ENCODE measurements around the gene RASSF8. TPM values are rescaled to one million over a fixed set of nuclear protein-coding genes. Genes with fewer than 3 reads are reported as not detected.

RASSF8 gene
- total RNA-seq, 1 donor from 2014 or later, result 39.5 TPM

DNA sequence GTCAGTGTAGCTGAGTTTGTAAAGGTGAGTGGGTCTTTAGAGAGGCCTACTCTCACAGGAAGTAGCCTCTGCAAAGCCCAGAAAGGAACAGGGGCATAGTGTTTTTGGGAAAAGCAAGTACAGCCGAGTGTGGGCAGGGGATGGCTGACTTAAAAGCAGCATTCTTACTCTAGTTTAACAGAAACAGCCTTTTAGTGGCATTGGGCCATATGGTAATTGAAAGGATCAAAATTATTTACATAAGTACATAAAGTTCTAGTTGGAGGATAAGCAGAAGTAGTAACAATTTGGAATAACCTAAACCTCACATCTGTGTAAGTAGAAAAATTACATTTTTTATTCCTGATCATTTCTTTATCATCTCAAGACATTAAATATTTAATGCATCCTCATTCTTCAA, 49.1 kb downstream of the RASSF8 start:
- Histone ChIP-seq H3K27ac (ENCODE audit: low read depth, low read length) (no peak overlapping the region), H3K9ac (ENCODE audit: low read length) (no peak overlapping the region), H3K4me2 (ENCODE audit: low read length) (no peak overlapping the region), H3K36me3 (ENCODE audit: insufficient read depth, low read length) (no peaks in the 10 kb centered on the region), H3K27me3 (ENCODE audit: insufficient read depth, low read length) (no peaks in the 10 kb centered on the region), H3K4me3 (ENCODE audit: insufficient read depth, low read depth, low read length) (no peak overlapping the region), H2AFZ (ENCODE audit: low read depth, low read length) (no peak overlapping the region), H4K20me1 (ENCODE audit: insufficient read depth, low read length) (peaks cover 14% of the 10 kb centered on the region), H3K9me3 (ENCODE audit: insufficient read depth, low read depth, low read length) (no peaks in the 10 kb centered on the region), H3K4me1 (ENCODE audit: insufficient read depth, low read length) (peaks cover 11% of the 10 kb centered on the region), H3K79me2 (ENCODE audit: insufficient read depth, low read length) (peaks cover 97% of the 10 kb centered on the region)
- H3K27me3 Mint-ChIP-seq (ENCODE audit: low read depth, unreplicated experiment), result no peaks in the 10 kb centered on the region
- peaks cover 9% of the 10 kb centered on the region for H3K9me3 Mint-ChIP-seq (ENCODE audit: unreplicated experiment)
- DNase-seq (ENCODE audit: low read depth), result no peak
- H3K4me3 Mint-ChIP-seq (ENCODE audit: unreplicated experiment), result no peak overlapping the region
- H3K36me3 Mint-ChIP-seq (ENCODE audit: low read depth, unreplicated experiment), result peaks cover 11% of the 10 kb centered on the region
- no peak overlapping the region for H3K27ac Mint-ChIP-seq (ENCODE audit: unreplicated experiment)
- no peak for FAIRE-seq
- TF ChIP-seq, protein P1, sequence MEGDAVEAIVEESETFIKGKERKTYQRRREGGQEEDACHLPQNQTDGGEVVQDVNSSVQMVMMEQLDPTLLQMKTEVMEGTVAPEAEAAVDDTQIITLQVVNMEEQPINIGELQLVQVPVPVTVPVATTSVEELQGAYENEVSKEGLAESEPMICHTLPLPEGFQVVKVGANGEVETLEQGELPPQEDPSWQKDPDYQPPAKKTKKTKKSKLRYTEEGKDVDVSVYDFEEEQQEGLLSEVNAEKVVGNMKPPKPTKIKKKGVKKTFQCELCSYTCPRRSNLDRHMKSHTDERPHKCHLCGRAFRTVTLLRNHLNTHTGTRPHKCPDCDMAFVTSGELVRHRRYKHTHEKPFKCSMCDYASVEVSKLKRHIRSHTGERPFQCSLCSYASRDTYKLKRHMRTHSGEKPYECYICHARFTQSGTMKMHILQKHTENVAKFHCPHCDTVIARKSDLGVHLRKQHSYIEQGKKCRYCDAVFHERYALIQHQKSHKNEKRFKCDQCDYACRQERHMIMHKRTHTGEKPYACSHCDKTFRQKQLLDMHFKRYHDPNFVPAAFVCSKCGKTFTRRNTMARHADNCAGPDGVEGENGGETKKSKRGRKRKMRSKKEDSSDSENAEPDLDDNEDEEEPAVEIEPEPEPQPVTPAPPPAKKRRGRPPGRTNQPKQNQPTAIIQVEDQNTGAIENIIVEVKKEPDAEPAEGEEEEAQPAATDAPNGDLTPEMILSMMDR (IDR thresholded peaks at IDR 0.05; ENCODE audit: insufficient read depth, low read depth, low read length), result no peak
- no peak for TF ChIP-seq EZH2 (IDR thresholded peaks at IDR 0.05; ENCODE audit: insufficient read depth, low read length)
- H3K4me1 Mint-ChIP-seq (ENCODE audit: low read depth, unreplicated experiment), result peaks cover 11% of the 10 kb centered on the region

DNA sequence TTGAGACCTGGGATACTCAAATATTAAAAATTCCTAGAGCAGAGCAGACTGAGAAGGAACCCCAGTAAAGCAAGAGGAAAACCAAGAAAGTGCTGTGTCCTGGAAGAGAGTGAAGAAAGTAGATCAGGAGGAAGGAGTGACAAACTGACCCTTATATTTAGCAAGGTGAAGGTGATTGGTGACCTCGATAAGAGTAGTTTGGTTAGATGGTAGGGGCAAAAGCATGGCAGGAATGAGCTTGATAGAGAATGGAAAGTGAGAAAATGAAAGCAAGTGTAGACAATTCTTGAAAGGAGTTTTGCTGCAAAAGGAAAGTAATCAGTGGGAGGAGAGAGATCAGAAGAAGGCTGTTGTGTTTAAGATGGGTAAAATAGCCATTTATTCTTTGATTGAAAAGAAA, 51.1 kb downstream of the RASSF8 start:
- Histone ChIP-seq H4K20me1 (ENCODE audit: insufficient read depth, low read length) (peaks cover 25% of the 10 kb centered on the region), H3K9ac (ENCODE audit: low read length) (no peak overlapping the region), H3K9me3 (ENCODE audit: insufficient read depth, low read depth, low read length) (no peaks in the 10 kb centered on the region), H3K4me2 (ENCODE audit: low read length) (no peak overlapping the region), H2AFZ (ENCODE audit: low read depth, low read length) (no peak overlapping the region), H3K27me3 (ENCODE audit: insufficient read depth, low read length) (no peaks in the 10 kb centered on the region), H3K36me3 (ENCODE audit: insufficient read depth, low read length) (no peaks in the 10 kb centered on the region), H3K79me2 (ENCODE audit: insufficient read depth, low read length) (peaks cover 97% of the 10 kb centered on the region), H3K27ac (ENCODE audit: low read depth, low read length) (no peak overlapping the region), H3K4me3 (ENCODE audit: insufficient read depth, low read depth, low read length) (no peak overlapping the region), H3K4me1 (ENCODE audit: insufficient read depth, low read length) (peaks cover 14% of the 10 kb centered on the region)
- TF ChIP-seq EZH2 (IDR thresholded peaks at IDR 0.05; ENCODE audit: insufficient read depth, low read length), result no peak
- TF ChIP-seq, protein P1 (IDR thresholded peaks at IDR 0.05; ENCODE audit: insufficient read depth, low read depth, low read length), result no peak
- peaks cover 11% of the 10 kb centered on the region for H3K4me1 Mint-ChIP-seq (ENCODE audit: low read depth, unreplicated experiment)
- H3K27ac Mint-ChIP-seq (ENCODE audit: unreplicated experiment), result no peak overlapping the region
- DNase-seq (ENCODE audit: low read depth) (no peak), FAIRE-seq (no peak)
- no peaks in the 10 kb centered on the region for H3K27me3 Mint-ChIP-seq (ENCODE audit: low read depth, unreplicated experiment)
- no peaks in the 10 kb centered on the region for H3K9me3 Mint-ChIP-seq (ENCODE audit: unreplicated experiment)
- no peak overlapping the region for H3K4me3 Mint-ChIP-seq (ENCODE audit: unreplicated experiment)
- H3K36me3 Mint-ChIP-seq (ENCODE audit: low read depth, unreplicated experiment), result peaks cover 3% of the 10 kb centered on the region

DNA sequence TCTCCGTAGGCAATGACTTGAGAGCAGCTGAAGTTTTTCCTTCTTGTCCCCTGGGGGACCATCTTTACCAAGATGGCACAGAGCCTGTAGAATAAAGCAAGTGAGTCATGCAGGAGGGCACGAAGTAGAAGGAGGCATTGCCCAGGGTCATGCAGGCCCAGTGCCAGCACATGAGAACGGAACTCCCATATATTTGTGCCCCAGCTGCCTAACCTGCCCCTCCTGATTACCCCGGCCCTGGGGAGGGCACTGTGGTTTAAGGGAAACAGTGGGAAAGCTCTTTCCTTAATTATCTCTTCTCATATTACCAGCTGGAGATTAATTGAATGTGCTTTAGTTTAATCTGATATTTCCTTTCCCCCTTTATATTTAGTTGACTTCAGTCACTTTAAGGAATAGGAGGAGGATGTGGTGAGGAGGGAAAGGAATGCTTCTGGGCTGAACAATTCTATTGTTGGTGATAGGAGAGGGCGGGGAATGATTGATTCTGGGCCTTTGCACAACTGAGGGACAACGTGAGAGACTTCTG, 51.9 kb downstream of the RASSF8 start:
- Mint-ChIP-seq H3K27ac (ENCODE audit: unreplicated experiment) (no peak overlapping the region), H3K36me3 (ENCODE audit: low read depth, unreplicated experiment) (peaks cover 3% of the 10 kb centered on the region), H3K9me3 (ENCODE audit: unreplicated experiment) (no peaks in the 10 kb centered on the region), H3K27me3 (ENCODE audit: low read depth, unreplicated experiment) (no peaks in the 10 kb centered on the region), H3K4me3 (ENCODE audit: unreplicated experiment) (no peak overlapping the region), H3K4me1 (ENCODE audit: low read depth, unreplicated experiment) (peaks cover 11% of the 10 kb centered on the region)
- Histone ChIP-seq H3K27me3 (ENCODE audit: insufficient read depth, low read length) (no peaks in the 10 kb centered on the region), H3K27ac (ENCODE audit: low read depth, low read length) (peak overlapping the region; percentile 35), H3K4me3 (ENCODE audit: insufficient read depth, low read depth, low read length) (no peak overlapping the region), H4K20me1 (ENCODE audit: insufficient read depth, low read length) (peaks cover 32% of the 10 kb centered on the region), H3K9ac (ENCODE audit: low read length) (peak overlapping the region; percentile 8), H2AFZ (ENCODE audit: low read depth, low read length) (no peak overlapping the region), H3K4me1 (ENCODE audit: insufficient read depth, low read length) (peaks cover 14% of the 10 kb centered on the region), H3K4me2 (ENCODE audit: low read length) (peak overlapping the region; percentile 37), H3K9me3 (ENCODE audit: insufficient read depth, low read depth, low read length) (no peaks in the 10 kb centered on the region), H3K79me2 (ENCODE audit: insufficient read depth, low read length) (peaks cover 97% of the 10 kb centered on the region), H3K36me3 (ENCODE audit: insufficient read depth, low read length) (no peaks in the 10 kb centered on the region)
- no peak for FAIRE-seq
- peak; percentile 81 for DNase-seq (ENCODE audit: low read depth)
- TF ChIP-seq, protein P1 (IDR thresholded peaks at IDR 0.05; ENCODE audit: insufficient read depth, low read depth, low read length), result no peak
- no peak for TF ChIP-seq EZH2 (IDR thresholded peaks at IDR 0.05; ENCODE audit: insufficient read depth, low read length)
